Middle frontal gyrus (tissue), 1 donor: ENCODE results near the gene DAPK3.
"Not testable (repeated sequence)": the region's sequence is repeated elsewhere in the genome, so short reads cannot be mapped to it uniquely, and the experiment has no call there.

Experiments used
- DNase-seq: peaks from one replicate; pipeline ENCODE4 v3.0.0-alpha.2; 2015; ENCODE audit warnings: low spot score; ENCODE audit errors: extremely low spot score

The DAPK3 gene

DNA sequence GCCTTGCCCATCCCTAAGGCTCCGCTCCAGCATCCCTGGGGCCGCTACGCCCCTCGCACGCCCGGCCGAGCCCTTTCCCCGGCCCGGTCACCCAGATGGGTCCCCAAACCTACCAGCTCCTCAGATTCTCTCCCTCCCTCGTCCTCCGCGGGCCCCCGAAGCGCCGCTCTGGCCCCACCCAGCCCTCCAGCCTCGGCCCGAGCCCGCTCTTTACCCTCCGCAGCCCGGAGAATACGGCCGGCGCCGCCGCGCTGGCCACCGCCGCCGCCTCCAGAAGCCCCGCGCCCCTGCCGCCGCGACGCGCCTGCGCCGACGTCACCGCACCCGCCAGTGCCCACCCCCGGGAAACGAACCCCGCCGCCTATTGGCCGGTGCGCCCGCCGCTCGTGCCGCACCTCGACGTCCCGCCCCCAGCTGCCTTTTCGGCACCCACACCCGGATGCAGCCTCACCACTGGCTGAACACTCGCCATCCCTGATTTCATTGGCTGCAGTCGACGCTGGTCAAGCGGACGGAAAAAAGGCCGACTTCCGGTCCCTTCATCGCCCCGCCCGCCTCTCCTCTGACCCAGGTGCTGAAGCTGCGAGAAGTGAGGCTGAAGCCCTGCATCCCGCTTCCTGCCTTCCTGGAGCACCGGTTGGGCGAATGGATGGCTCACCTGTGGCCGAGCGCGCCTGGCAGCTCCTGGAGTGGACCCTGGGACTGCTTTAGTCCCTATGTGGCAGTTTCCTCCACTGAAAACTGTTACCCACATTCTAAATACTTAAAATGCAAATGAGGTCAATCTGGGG, at the start of gene DAPK3:
TSS of gene DAPK3 (minus strand) at position 292 of the 791 bp plus-strand sequence. CDS start 1,364 bp downstream, outside the sequence.
- DNase-seq = peak; percentile 98

DNA sequence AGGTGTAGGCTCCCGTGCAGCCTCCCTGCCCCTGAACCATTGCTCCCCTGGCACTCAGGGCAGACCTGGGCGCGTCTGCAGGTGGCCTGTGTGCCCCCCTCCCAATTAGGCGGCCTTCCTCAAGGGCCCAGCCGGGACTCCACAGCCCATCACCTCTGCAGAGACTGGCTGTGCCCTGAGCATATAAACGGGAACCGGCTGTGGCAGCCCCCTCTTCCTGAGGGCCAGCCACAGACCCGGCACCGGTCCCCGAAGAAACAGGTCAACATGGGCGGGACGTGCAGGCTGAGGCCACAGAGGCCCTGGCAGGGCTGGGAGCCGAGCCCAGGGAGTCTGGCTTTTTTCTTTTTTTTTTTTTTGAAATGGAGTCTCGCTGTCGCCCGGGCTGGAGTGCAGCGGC, 48.7 kb upstream of the DAPK3 start:
- DNase-seq = no peak

DNA sequence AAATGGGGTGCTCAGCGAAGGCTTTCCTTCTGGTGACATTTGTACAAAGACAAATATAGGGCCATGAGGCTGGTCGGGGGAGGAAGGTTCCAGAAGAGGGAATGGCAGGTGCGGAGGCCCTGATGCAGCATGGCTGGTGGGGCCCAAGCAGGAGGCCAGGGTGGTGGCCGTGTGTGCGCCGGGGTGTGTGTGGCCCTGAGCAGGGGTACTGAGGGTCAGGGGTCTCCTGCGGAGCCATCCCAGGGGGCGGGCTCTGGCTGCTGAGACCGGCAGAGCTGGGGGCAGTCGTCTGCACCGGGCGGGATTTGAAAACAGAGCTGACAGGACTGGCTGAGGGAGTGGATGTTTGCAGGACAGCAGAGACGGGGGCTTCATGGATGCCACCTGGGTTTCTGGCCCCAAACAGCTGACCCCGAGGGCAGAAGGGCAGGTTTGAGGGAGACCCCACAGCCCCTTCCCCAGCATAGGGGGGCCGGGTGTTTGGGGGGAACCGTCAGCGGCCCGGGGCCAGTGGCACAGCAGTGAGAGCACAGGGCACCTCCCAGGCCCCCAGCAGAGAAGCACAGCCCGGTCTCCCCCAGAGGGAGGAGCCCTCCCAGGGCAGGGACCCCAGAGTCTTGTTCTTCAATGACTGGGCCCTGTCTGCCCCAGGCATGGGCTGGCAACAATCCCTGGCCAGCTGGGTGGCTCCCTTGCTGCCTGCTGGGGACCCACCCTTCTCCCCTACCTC, 48.0 kb upstream of the DAPK3 start:
- no peak for DNase-seq

DNA sequence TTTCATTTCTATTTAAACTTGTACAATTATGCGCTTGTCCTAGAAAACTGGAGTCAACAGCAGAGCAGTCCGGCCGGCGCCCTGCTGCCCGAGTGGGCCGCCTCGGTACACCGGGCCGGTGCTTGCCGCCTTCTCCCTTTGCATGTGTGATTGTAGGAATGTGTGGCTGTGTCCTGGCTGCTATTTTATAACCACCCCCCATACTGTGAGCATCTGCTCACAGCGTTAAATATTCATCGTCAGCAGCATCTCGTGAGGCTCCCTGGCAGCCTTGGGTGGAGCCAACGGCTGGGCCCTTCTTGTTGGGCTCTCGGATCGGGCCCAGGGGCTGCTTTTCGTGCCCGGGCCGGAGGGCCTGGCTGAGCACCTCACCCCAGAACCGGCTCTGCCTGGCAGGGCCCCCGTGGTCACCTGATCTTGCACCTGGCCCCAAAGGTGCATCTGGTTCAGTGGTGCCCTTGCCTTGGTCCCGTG, 47.3 kb upstream of the DAPK3 start:
- no peak for DNase-seq

DNA sequence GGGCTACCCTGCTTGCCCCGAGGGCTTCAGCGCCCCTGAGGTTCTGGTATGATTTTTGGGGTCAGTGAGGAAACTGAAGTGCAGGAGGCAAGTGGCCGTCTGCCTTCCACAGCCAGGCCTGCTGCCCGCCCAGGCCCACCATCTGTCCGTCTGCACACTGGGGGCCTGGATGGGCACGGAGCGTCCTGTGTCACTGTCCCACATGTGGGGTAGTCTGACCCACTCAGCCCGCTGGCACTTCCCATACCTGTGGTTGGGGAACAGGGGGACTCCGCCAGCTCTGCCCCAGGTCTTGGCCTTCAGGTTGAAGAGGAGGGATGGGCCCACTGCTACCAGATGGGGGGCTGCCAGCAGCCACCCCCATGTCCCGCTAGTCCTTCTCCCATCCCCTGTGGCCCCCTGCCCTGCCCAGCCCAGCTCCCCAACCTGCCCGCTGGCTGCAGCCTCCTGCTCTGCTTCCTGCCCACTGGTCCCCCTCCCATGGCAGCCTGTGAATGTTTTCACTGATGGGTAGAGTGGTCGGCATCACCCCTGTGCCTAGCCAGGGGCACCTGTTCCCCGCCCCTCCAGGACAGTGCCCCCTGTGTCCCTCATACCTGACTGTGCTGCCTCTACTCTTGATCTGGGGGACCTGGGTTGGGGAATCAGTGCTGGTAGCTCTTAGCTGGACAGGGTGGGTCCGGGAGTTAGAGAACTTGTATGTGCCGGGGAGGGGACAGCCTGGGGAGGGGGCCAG, 46.2 kb upstream of the DAPK3 start:
- no peak for DNase-seq

DNA sequence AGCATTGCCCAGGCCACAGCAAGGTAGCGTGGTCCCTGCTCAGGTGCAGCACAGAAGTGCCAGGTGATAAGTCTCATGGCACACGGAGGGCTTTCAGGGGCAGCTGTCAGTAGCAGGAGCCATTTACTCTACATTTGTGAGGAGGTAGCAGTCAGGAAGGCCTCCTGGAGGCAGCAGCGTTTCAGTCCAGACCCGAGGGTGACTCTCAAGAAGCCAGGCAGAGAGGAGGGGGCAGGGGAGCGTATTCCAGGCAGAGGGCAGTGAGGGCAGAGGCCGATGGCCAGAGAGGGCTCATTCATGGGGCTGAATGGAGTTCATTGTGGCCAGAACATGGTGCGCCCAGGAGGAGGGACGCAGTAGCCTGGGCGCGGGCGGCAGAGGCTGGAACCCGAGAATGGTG, 45.6 kb upstream of the DAPK3 start:
- DNase-seq = no peak

DNA sequence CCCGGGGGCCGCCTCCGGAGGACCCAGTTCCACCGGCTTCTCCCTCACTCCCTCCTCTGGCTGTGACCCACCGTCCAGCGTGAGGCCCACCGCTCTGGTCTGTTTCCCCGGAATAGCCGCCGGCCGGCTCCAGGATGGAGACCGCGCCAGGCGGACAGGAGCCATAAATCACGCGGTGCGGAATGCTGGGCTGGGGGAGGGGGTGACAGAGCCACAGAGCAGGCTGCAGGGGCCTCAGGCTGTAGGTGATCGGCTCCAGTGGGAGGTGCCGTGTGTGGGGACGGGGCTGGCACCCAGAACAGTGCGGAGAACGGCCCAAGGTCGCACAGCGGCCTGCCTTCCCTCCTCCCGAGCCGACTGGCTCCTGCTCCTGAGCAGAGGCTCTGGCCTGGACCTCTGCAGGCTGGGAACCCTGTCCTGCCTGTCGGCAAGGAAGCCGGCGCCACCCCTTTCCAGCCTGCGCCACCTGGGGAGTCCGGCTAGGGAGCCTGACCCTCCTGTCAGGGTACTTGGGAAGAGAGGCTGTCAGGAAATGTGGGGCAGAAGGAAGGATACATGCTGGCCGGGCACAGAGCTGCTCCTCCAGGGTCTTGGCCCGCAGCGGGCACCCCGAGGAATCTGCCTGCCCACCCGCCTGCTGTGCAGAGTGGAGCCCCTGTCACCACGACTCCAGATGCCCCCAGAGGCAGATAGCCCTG, 45.0 kb upstream of the DAPK3 start:
- no peak for DNase-seq

DNA sequence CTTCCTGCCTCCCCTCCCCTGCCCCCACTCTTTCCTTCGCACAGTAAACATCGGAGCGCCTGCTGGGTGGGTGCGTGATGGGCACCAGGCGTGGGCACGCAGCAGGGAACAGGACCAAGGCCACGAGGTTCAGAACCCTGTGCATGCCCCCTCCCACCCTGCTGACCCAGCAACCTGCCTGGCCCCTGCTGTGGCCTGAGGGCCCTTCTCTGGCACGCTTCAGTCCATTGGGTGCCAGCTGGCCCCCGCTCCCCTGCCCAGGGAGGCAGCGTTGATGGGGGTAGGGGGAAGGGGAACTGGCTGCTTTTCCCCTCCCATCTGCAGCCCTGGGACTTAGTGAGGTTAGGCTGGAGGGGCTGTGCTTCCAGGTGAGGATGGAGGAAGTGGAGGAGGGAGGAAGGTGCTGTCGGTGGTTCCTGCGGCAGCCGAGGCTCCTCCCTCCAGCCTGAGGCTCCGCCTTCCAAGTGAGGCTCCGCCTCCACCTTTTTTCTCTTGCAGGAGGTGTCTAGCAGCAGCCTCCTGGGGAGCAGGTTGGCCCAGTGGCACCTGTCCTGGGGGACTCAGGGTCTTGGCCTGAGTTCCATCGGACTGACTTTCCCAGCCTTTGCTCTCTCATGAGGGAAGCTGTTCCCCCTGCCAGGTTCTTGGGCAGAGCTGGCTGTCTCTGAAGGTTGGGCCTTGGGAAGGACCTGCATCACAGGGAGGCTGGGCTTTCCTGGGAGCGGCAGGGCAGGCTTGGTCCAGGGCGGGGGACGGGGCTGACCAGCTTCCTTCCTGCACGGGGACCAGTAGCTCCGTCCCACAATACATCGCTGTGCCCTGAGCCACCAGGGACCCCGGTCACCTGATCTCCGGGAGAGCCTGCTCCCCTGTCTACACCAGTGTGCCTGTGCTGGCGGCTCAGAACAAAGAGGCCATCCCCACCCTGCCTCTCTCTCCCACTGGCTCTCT, 43.9 kb upstream of the DAPK3 start:
- no peak for DNase-seq

DNA sequence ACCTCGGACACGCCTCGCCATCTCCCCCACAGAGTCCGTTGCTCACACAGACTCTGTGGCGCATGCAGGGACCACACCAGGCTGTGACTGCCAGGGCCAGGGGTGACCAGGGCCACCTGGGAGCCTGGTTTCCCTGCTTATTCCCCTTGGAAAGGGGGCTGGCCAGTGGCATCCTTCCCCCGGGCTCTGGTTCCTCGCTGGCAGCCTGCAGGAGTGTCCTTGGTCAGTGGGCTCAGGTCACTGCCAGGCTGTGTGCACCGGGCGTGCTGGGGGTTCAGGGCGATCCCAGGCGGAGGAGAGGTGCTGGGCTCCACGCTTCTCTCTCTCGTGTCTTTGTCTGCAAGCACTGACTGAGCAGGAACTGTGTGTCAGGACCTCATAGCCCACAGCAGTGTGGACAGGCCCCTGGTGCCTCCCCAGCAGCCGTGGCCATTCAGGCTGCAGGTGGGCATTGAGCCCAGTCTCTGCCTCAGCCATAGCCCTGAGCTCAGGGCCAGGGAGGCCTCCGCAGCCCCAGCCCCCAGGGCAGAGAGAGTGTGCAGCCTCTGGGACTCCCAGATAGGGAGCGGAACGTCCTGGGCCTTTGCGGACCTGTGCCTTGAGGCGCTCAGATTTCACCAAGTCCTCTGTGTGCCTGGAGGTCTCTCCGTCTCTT, 43.1 kb upstream of the DAPK3 start:
- DNase-seq = no peak

DNA sequence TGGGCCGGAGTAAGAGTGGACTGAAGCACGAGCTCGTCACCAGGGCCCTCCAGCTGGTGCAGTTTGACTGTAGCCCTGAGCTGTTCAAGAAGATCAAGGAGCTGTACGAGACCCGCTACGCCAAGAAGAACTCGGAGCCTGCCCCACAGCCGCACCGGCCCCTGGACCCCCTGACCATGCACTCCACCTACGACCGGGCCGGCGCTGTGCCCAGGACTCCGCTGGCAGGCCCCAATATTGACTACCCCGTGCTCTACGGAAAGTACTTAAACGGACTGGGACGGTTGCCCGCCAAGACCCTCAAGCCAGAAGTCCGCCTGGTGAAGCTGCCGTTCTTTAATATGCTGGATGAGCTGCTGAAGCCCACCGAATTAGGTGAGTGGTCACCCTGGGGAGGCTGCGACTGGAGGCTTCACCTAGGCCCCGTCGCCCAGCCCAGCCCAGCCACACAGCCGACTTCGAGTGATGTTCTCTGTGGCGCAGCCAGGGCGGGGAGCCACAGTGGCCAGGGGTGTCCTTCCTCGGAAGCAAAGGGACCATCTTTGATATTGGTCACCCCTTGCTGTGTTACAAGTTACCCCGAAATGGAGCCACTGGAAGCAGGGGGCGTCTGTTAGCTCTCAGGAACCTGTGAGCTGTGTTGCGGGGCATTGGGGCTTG, 42.2 kb upstream of the DAPK3 start:
- DNase-seq = no peak

DNA sequence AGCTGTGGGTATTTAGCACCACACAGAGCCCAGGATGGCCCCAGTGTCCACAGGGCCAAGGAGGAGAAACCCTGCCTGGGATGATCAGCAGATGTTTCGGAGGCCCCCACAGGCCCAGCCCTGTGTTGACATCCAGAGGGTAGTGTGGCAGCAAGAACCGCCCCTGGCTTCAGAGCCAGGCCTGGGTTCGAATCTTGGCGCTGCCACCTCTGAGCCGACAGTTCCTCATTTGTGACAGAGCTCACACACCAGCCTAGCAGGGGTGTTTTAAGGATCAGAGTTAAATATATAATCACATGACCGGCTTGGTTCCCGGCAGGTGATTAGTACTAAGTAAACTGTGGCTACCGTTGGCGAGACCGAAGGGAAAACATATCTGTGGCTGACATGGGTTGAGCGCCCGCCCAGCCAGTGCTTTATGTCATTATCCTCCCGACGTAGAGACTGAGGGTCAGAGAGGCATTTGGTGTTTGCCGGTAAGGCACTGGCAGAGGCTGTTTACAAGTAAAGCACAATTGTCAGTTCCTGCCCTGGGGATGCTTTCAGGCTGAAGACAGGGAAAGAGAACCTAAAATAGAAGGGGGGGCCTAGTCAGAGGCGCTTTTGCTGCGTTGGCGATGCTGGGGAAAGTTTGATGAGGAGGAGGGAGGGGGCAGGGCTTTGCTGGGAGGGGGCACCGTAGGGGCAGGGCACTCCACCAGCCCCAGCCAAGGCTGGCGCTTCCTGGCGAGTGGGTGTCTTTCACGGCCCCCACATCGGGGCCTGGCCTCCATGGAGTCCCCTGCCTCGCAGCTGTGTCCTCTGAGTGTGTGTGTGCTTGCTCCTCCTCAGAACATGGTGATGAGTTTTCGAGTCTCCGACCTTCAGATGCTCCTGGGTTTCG, 41.4 kb upstream of the DAPK3 start:
- no peak for DNase-seq

DNA sequence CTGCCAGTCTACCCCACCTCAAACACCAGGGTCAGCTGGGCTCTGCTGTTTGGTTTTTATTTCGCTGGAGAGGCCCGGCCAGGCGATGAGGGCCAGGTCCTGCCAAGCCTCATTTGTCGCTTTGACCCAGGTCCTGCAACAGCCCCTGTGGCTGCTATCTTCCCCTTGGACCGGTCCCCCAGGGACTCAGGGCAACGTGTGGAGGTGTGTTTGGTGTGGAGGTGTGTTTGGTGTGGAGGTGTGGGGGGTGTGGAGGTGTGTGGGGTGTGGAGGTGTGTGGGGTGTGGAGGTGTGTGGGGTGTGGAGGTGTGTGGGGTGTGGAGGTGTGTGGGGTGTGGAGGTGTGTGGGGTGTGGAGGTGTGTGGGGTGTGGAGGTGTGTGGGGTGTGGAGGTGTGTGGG, 40.5 kb upstream of the DAPK3 start:
- not testable (repeated sequence) for DNase-seq

DNA sequence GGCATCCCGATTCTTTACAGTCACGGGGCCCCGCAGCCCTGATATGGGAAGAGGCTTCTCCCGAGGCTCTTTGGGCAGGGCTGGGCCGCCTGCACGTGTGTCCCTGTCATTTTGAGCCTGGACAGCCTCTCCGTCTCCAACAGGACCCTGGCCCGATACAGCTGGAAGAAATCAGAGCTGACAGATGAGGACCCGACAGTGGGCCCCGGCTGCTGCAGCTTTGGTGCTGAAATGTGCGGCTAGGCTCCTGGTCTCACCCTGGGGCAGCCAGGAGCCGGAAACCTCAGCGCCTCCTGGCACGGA, 39.9 kb upstream of the DAPK3 start:
- no peak for DNase-seq

DNA sequence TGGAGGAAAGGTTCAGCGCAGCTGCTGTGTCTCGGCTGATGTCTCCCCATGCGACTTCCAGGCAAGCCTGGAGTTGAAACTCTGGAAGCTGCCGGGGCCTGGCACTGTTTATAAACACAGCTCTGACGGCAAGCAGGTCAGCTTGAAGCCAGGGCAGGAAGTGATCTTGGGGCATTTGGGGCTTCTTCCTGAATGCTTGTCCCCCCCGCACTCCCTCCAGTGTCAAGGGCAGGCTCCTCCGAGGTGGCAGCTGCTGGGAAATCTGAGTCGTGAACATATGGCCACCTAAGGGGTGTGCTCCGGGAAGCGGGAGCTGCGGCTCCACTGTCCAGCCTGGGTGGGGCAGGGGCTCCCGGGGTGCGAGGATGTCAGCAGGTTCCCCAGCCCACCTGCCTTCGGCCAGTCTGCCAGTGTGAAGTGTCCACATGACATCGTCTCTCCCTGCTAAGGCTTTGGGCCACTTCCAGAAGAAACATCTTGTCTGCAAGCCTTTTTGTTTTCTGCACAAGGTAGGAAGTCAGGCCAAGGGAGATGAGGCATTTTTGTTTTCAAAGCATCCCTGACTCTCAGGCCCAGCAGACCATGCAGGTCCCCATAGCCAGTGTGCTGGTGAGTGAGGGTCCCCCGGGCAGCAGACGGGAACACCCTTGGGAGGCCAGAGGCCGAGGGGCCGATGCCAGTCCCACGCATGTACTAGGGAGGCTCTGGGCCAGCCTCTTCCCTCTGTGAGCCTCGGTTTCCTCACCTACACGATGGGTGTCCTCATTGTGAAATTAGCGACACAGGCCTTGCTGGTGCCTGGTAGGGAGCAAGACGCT, 39.3 kb upstream of the DAPK3 start:
- DNase-seq = no peak

DNA sequence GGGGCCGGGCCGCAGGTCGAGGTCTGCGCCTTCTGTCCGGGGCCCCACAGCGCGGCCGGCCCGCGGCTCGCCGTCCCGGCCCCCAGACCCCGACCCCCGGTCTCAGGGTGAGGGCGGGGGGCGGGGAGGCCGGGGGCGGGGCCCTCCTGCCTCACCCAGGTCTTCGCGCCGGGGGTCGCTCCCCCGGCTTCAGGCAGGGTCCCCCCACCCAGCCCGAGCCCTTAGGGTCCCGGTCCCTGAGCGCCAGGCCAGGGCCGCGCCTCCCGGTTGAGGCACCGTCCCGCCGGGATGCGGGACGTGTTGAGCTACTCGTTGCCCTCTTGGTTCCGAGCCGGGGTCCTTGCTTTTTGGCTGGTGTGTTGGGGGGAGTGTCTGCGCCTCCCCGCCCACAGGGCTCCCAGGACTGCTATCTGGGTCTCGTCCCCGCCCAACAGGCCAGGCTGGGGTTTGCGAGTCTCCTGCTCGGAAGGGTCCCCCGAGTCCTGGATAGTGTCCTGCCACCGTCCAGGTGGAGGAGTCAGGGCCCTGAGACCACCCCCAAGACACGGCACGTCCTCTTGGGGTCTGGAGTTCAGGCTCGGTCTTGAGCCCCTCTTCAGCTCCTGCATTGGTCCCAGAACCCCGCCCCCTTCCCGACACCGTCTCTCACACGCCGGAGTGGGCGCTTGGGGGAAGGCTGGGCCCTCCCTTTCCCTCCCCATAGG, 37.1 kb upstream of the DAPK3 start:
- no peak for DNase-seq

DNA sequence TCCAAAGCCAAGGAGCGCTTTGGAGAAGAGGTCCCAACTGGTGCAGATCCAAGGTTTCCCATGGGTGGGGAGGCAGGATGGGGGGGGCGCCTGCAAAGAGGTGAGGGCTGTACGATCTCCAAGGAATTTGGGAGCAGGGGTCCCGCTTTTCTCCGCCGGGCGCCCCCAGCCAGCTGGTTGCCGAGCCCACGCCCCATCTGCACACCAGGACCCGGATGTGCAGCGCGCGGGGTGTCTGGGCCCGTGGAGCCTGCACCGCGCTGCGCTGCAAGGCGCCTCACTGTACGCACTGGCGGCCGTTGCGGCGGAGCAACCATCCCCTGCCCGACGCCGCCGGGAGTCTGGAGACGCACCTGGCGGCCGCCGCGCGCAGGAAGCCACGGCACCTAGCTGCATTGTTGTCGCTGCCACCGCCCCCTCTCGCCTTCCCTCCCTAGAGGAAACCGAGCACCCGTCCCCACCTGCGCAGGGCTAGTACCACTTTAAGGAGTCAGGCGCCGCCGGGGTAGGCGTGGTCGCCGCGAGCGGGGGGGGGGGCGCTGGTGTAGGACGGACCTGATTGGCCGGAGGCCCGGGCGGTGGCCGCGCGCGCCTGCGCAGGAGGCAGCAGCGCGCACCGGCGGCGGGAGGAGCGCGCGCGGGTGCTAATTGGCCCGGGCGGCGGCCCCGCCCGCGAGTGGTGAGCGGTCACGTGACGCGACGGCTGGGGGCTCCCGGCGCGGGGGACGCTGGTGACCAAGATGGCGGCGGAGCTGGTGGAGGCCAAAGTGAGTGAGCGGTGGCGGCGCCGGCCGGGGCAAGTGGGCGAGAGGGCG, 36.3 kb upstream of the DAPK3 start, which contains the start of gene PIAS4:
TSS of gene PIAS4 (plus strand) at position 716 of the 815 bp plus-strand sequence. CDS start at position 741, 25 bp downstream.
- DNase-seq = peak; percentile 95
